ENCODE measurements around the gene SRGAP3. TPM values are rescaled to one million over a fixed set of nuclear protein-coding genes. Genes with fewer than 3 reads are reported as not detected.

Gene SRGAP3
- total RNA-seq, 2 donors from 2014 or later, result 1.9 to 4.4 TPM

- Mint-ChIP-seq H3K36me3 (no peaks in the 10 kb centered on the region), H3K27ac (no peak overlapping the region), H3K9me3 (no peaks in the 10 kb centered on the region)
- ATAC-seq, result no peak
- DNase-seq (ENCODE audit: low spot score in 2 of 2), result no peak
These were observed 31.5 kb downstream of the SRGAP3 start for GRCh38 chr3:9217784-9218513.

- H3K9me3 Mint-ChIP-seq, result no peaks in the 10 kb centered on the region
These were observed 32.7 kb downstream of the SRGAP3 start for GRCh38 chr3:9216736-9217135.

GRCh38 chr3:9214599-9214998 is 34.8 kb downstream of the SRGAP3 start:
- Mint-ChIP-seq H3K27ac (no peak overlapping the region), H3K9me3 (no peaks in the 10 kb centered on the region), H3K36me3 (no peaks in the 10 kb centered on the region)
- DNase-seq (ENCODE audit: low spot score in 2 of 2), result no peak
- peak in 1 of 2 donors; percentile 40 for ATAC-seq

More at GRCh38 chr3:9216736-9217135, 32.7 kb downstream of the SRGAP3 start:
- DNase-seq (ENCODE audit: low spot score in 2 of 2), result no peak
- Mint-ChIP-seq H3K27ac (no peak overlapping the region), H3K36me3 (no peaks in the 10 kb centered on the region)
- no peak for ATAC-seq

GRCh38 chr3:9214185-9214584 is 35.3 kb downstream of the SRGAP3 start:
- ATAC-seq (no peak), DNase-seq (ENCODE audit: low spot score in 2 of 2) (no peak)
- Mint-ChIP-seq H3K36me3 (no peaks in the 10 kb centered on the region), H3K9me3 (no peaks in the 10 kb centered on the region), H3K27ac (no peak overlapping the region)

- Mint-ChIP-seq H3K9me3 (no peaks in the 10 kb centered on the region), H3K27ac (no peak overlapping the region), H3K36me3 (no peaks in the 10 kb centered on the region)
- ATAC-seq, result no peak
- DNase-seq (ENCODE audit: low spot score in 2 of 2), result no peak
These were observed 36.3 kb downstream of the SRGAP3 start for GRCh38 chr3:9213019-9213634.

GRCh38 chr3:9211155-9211950 is 38.1 kb downstream of the SRGAP3 start:
- DNase-seq (ENCODE audit: low spot score in 2 of 2), result no peak
- peak overlapping the region in 1 of 2 donors; percentile 19 for H3K27ac Mint-ChIP-seq
- peak; percentile 84 to 91 for ATAC-seq

GRCh38 chr3:9209777-9210176 is 39.7 kb downstream of the SRGAP3 start:
- H3K36me3 Mint-ChIP-seq, result no peaks in the 10 kb centered on the region
- ATAC-seq (no peak), DNase-seq (ENCODE audit: low spot score in 2 of 2) (no peak)
- no peaks in the 10 kb centered on the region for H3K9me3 Mint-ChIP-seq
- H3K27ac Mint-ChIP-seq, result no peak overlapping the region

More at GRCh38 chr3:9211155-9211950, 38.1 kb downstream of the SRGAP3 start:
- H3K9me3 Mint-ChIP-seq, result no peaks in the 10 kb centered on the region
- H3K36me3 Mint-ChIP-seq, result no peaks in the 10 kb centered on the region

GRCh38 chr3:9208605-9209152 is 40.8 kb downstream of the SRGAP3 start:
- DNase-seq (ENCODE audit: low spot score in 2 of 2) (no peak), ATAC-seq (no peak)
- H3K36me3 Mint-ChIP-seq, result no peaks in the 10 kb centered on the region
- no peaks in the 10 kb centered on the region for H3K9me3 Mint-ChIP-seq
- no peak overlapping the region for H3K27ac Mint-ChIP-seq

GRCh38 chr3:9207116-9207763 is 42.2 kb downstream of the SRGAP3 start:
- Mint-ChIP-seq H3K36me3 (no peaks in the 10 kb centered on the region), H3K27ac (no peak overlapping the region), H3K9me3 (no peaks in the 10 kb centered on the region)
- DNase-seq (ENCODE audit: low spot score in 2 of 2), result no peak
- ATAC-seq, result no peak

- DNase-seq (ENCODE audit: low spot score in 2 of 2) (no peak), ATAC-seq (no peak)
- Mint-ChIP-seq H3K36me3 (no peaks in the 10 kb centered on the region), H3K9me3 (no peaks in the 10 kb centered on the region), H3K27ac (no peak overlapping the region)
These were observed 43.2 kb downstream of the SRGAP3 start for GRCh38 chr3:9206287-9206686.

GRCh38 chr3:9205345-9206143 is 43.9 kb downstream of the SRGAP3 start:
- peak in 1 of 2 donors; percentile 76 for ATAC-seq
- Mint-ChIP-seq H3K36me3 (no peaks in the 10 kb centered on the region), H3K27ac (no peak overlapping the region), H3K9me3 (no peaks in the 10 kb centered on the region)
- no peak for DNase-seq (ENCODE audit: low spot score in 2 of 2)

- no peaks in the 10 kb centered on the region for H3K36me3 Mint-ChIP-seq
These were observed 45.0 kb downstream of the SRGAP3 start for GRCh38 chr3:9204253-9204992.

GRCh38 chr3:9203317-9203716 is 46.1 kb downstream of the SRGAP3 start:
- Mint-ChIP-seq H3K9me3 (no peaks in the 10 kb centered on the region), H3K27ac (peak overlapping the region in 1 of 2 donors; percentile 30), H3K36me3 (no peaks in the 10 kb centered on the region)
- ATAC-seq (no peak), DNase-seq (ENCODE audit: low spot score in 2 of 2) (no peak)

More at GRCh38 chr3:9204253-9204992, 45.0 kb downstream of the SRGAP3 start:
- Mint-ChIP-seq H3K9me3 (no peaks in the 10 kb centered on the region), H3K27ac (no peak overlapping the region)
- ATAC-seq (no peak), DNase-seq (ENCODE audit: low spot score in 2 of 2) (no peak)

- H3K36me3 Mint-ChIP-seq, result no peaks in the 10 kb centered on the region
- no peaks in the 10 kb centered on the region for H3K9me3 Mint-ChIP-seq
- no peak for ATAC-seq
- no peak overlapping the region for H3K27ac Mint-ChIP-seq
- DNase-seq (ENCODE audit: low spot score in 2 of 2), result no peak
These were observed 46.9 kb downstream of the SRGAP3 start for GRCh38 chr3:9202546-9202945.

GRCh38 chr3:9201955-9202354 is 47.5 kb downstream of the SRGAP3 start:
- Mint-ChIP-seq H3K36me3 (no peaks in the 10 kb centered on the region), H3K9me3 (no peaks in the 10 kb centered on the region), H3K27ac (no peak overlapping the region)
- DNase-seq (ENCODE audit: low spot score in 2 of 2) (no peak), ATAC-seq (no peak)

All from activated naive CD4-positive, alpha-beta T cell treated with anti-CD3 and anti-CD28 coated beads, Interleukin-2, amount 50 U/mL, for 72 hours (primary cell).